GM12801 (cell line): ENCODE results near the gene ACOT4.
"Not testable (repeated sequence)": the region's sequence is repeated elsewhere in the genome, so short reads cannot be mapped to it uniquely, and the experiment has no call there.

ENCODE experiments used
- TF ChIP-seq, protein P1 (sequence below): IDR thresholded peaks from one replicate; pipeline ENCODE4 v1.5.1; 2011; ENCODE audit warnings: control low read depth; ENCODE audit not compliant: insufficient read length; ENCODE audit errors: extremely low read depth

The ACOT4 gene

DNA sequence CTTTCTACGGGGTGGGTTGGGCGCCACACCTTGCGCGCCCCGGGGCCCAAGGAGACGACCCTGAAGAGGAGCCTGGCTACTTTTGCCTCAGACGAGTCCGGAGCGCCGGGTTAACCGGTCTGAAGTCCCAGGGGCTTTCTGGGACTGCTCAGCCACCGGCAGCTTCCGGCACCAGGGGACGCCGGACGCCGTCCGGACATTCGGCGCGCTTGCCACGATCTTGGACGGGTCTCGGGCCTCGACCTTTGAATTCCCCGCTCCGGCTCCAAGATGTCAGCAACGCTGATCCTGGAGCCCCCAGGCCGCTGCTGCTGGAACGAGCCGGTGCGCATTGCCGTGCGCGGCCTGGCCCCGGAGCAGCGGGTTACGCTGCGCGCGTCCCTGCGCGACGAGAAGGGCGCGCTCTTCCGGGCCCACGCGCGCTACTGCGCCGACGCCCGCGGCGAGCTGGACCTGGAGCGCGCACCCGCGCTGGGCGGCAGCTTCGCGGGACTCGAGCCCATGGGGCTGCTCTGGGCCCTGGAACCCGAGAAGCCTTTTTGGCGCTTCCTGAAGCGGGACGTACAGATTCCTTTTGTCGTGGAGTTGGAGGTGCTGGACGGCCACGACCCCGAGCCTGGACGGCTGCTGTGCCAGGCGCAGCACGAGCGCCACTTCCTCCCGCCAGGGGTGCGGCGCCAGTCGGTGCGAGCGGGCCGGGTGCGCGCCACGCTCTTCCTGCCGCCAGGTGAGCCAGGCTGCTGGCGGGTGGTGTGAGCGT, at the start of gene ACOT4:
TSS of gene ACOT4 (plus strand) at position 184 of the 760 bp plus-strand sequence. CDS start at position 271, 87 bp downstream.
- TF ChIP-seq, protein P1, sequence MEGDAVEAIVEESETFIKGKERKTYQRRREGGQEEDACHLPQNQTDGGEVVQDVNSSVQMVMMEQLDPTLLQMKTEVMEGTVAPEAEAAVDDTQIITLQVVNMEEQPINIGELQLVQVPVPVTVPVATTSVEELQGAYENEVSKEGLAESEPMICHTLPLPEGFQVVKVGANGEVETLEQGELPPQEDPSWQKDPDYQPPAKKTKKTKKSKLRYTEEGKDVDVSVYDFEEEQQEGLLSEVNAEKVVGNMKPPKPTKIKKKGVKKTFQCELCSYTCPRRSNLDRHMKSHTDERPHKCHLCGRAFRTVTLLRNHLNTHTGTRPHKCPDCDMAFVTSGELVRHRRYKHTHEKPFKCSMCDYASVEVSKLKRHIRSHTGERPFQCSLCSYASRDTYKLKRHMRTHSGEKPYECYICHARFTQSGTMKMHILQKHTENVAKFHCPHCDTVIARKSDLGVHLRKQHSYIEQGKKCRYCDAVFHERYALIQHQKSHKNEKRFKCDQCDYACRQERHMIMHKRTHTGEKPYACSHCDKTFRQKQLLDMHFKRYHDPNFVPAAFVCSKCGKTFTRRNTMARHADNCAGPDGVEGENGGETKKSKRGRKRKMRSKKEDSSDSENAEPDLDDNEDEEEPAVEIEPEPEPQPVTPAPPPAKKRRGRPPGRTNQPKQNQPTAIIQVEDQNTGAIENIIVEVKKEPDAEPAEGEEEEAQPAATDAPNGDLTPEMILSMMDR = no peak

DNA sequence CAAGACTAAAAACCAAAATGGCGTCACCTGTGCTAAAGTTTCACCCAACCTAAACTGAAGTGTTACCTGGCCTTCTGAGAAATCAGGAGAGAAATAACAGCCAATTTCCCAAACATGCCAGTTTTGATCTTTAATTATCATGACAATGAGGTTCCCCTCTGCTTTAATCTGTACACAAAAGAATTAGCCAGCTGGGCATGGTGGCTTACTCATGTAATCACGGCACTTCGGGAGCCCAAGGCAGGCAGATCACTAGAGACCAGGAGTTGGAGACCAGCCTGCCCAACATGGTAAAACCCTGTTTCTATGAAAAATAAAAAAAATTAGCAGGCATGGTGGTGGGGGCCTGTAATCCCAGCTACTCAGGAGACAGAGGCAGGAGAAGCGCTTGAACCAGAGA, 37.8 kb upstream of the ACOT4 start:
- TF ChIP-seq, protein P1 = no peak

DNA sequence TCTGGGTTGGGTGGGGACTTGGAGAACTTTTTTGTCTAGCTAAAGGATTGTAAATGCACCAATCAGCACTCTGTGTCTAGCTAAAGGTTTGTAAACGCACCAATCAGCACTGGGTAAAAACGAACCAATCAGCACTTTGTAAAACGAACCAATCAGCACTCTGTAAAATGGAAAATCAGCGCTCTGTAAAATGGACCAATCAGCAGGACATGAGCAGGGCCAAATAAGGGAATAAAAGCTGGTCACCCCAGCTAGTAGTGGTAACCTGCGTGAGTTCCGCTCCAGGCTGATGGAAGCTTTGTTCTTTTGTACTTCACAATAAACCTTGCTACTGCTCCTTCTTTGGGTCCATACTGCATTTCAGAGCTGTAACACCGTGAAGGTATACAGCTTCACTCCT, 24.3 kb upstream of the ACOT4 start:
- TF ChIP-seq, protein P1 = no peak

DNA sequence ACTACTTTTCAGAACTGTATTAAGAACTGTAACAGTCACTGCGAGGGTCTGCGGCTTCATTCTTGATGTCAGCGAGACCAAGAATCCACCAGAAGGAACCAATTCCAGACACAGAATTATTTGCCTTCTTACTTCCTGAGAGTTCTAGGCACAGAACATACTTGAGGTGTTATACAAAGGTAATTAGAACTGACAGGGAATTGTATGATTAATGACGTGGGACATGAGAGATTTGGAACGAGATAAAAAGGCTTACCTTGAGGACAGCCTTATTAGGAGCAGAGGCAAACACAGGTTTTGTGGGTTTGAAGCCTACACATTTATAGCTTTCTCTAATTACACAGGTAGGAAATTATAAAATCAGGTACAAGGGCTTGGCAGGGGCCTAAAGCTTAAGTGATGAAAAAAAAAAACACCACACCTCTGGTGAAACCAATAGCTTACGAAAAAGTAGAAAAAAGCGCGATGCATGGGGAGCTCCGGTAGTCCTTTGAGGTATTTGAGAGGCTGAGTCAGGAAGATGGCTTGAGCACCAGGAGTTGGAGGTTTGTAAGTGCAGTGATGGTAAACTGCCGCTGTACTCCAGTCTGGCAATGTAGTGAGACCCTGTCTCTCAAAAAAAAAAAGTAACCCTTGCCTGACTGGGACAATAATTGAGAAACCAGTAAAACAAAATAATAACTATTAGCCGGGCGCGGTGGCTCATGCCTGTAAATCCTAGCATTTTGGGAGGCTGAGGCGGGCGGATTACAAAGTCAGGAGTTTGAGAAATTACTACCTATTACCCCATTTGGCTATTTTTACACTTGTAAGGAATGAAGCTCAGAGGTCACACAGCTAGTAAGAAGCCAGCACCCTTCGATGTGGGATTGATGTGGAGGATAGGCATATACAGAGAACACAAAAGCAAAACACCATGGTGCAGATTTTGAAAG, 23.5 kb upstream of the ACOT4 start:
- TF ChIP-seq, protein P1 = no peak

GRCh38 chr14:73569185-73569958, 22.3 kb upstream of the ACOT4 start, which contains the start of gene ACOT2:
Gene ACOT2, plus strand, starts transcription at chr14:73569213. Its CDS starts 28 bp downstream, at chr14:73569241.
- TF ChIP-seq, protein P1 = not testable (repeated sequence)

- TF ChIP-seq, protein P1 = no peak
These were observed 15.3 kb upstream of the ACOT4 start for GRCh38 chr14:73576391-73576790.
